Measurements from ENCODE around the gene SLC15A5.

The SLC15A5 gene

DNA sequence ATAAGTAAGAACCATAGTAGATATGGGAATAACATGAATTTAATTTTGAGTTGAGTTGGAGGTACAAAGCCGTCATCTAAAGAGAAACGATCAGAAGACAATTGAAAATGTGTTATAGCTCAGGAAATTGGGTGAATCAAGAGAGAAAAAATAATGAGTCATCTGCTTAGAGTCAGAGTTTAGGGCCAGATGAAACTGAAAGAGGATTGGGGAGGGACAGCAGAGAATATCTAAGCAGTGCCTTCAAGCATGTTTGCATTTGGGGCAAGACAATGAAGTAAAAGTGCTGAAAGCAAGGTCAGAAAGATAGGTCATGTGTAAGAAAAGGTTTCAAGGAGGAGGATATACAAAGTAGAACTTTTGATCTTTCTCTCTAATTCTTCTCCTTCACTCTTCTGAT is 49.4 kb downstream of the SLC15A5 start:
- Histone ChIP-seq H3K18ac (ENCODE audit: low read length) (no peak overlapping the region), H2BK120ac (ENCODE audit: insufficient read depth, low read length, poor library complexity) (no peak overlapping the region), H4K12ac (ENCODE audit: low read depth, low read length) (no peak overlapping the region), H3K4me3 (ENCODE audit: low read depth, low read length) (no peak overlapping the region), H2BK5ac (ENCODE audit: low read depth, low read length, poor library complexity) (no peak overlapping the region), H4K91ac (ENCODE audit: low read depth, low read length) (no peak overlapping the region), H2BK12ac (ENCODE audit: low read length) (no peak overlapping the region), H3K4me2 (ENCODE audit: low read length) (no peak overlapping the region), H3K27me3 (ENCODE audit: insufficient read depth, low read length) (no peaks in the 10 kb centered on the region), H3K36me3 (ENCODE audit: control insufficient read depth in 1 of 2, insufficient read depth in 2 of 2, low read length in 2 of 2) (no peaks in the 10 kb centered on the region), H3K9ac (ENCODE audit: low read length) (no peak overlapping the region), H3K9me3 (ENCODE audit: insufficient read depth, low read depth, low read length) (no peaks in the 10 kb centered on the region), H3K79me2 (ENCODE audit: control insufficient read depth, insufficient read depth, low read length, poor library complexity) (no peaks in the 10 kb centered on the region), H2AK5ac (ENCODE audit: low read length) (no peak overlapping the region), H3K4ac (ENCODE audit: low read depth, low read length) (no peak overlapping the region), H3K23ac (ENCODE audit: low read length) (no peak overlapping the region), H2AFZ (ENCODE audit: insufficient read depth, low read length, poor library complexity) (no peak overlapping the region), H3K14ac (ENCODE audit: low read length) (no peak overlapping the region), H3K27ac (ENCODE audit: low read depth, low read length) (no peak overlapping the region), H3K79me1 (ENCODE audit: low read length) (no peaks in the 10 kb centered on the region), H3K4me1 (ENCODE audit: control insufficient read depth in 1 of 2, insufficient read depth in 2 of 2, low read length in 2 of 2) (no peaks in the 10 kb centered on the region), H4K8ac (ENCODE audit: low read depth, low read length) (no peak overlapping the region)
- no CpG with 5 or more reads among the region's 2 CpGs for WGBS (ENCODE audit: extremely low coverage, insufficient coverage, insufficient read length)
- no peak for DNase-seq

DNA sequence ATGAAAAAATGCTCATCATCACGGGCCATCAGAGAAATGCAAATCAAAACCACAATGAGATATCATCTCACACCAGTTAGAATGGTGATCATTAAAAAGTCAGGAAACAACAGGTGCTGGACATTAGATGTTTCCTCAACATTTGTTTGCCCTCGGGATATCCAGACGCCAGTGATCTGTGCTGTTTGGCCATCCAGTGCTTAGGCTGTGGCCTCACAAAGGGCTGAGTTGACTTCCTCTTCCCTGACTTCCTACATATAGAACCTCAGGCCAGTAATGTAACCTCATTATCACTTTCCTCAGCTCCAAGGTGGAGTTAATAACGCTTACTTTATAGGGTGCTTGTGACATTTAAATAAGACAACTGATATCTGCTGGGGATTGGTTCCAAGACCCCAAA is 51.8 kb downstream of the SLC15A5 start:
- Histone ChIP-seq H3K9me3 (ENCODE audit: insufficient read depth, low read depth, low read length) (no peaks in the 10 kb centered on the region), H3K23ac (ENCODE audit: low read length) (no peak overlapping the region), H3K14ac (ENCODE audit: low read length) (no peak overlapping the region), H4K8ac (ENCODE audit: low read depth, low read length) (no peak overlapping the region), H3K9ac (ENCODE audit: low read length) (no peak overlapping the region), H3K79me2 (ENCODE audit: control insufficient read depth, insufficient read depth, low read length, poor library complexity) (no peaks in the 10 kb centered on the region), H4K12ac (ENCODE audit: low read depth, low read length) (no peak overlapping the region), H3K36me3 (ENCODE audit: control insufficient read depth in 1 of 2, insufficient read depth in 2 of 2, low read length in 2 of 2) (no peaks in the 10 kb centered on the region), H3K4me3 (ENCODE audit: low read depth, low read length) (no peak overlapping the region), H2BK5ac (ENCODE audit: low read depth, low read length, poor library complexity) (no peak overlapping the region), H3K79me1 (ENCODE audit: low read length) (no peaks in the 10 kb centered on the region), H3K4ac (ENCODE audit: low read depth, low read length) (no peak overlapping the region), H3K27me3 (ENCODE audit: insufficient read depth, low read length) (no peaks in the 10 kb centered on the region), H3K27ac (ENCODE audit: low read depth, low read length) (no peak overlapping the region), H3K18ac (ENCODE audit: low read length) (no peak overlapping the region), H2BK120ac (ENCODE audit: insufficient read depth, low read length, poor library complexity) (no peak overlapping the region), H2BK12ac (ENCODE audit: low read length) (no peak overlapping the region), H2AFZ (ENCODE audit: insufficient read depth, low read length, poor library complexity) (no peak overlapping the region), H3K4me2 (ENCODE audit: low read length) (no peak overlapping the region), H4K91ac (ENCODE audit: low read depth, low read length) (no peak overlapping the region), H2AK5ac (ENCODE audit: low read length) (no peak overlapping the region), H3K4me1 (ENCODE audit: control insufficient read depth in 1 of 2, insufficient read depth in 2 of 2, low read length in 2 of 2) (no peaks in the 10 kb centered on the region)
- WGBS (ENCODE audit: extremely low coverage, insufficient coverage, insufficient read length), result no CpG with 5 or more reads among the region's 4 CpGs
- DNase-seq, result no peak

DNA sequence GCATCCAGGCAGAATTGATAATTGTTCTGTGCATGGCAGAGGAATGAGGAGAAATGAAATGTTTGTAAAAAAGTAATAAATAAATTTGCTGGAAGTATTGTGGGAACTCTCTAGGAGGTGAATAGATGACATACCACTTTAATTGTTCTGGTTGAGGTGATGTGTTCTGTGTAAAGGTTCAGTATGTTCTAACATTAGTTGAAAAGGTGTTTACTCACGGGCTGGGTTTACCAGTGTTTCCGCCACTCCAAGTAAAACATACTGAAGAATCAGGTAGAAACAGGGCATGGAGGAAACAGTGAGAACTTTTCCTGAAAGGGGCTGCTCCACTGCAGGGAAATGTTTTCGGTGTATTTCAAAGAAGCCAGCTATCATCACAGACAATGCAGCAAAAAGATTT is 53.3 kb downstream of the SLC15A5 start:
- Histone ChIP-seq H3K18ac (ENCODE audit: low read length) (no peak overlapping the region), H2AFZ (ENCODE audit: insufficient read depth, low read length, poor library complexity) (no peak overlapping the region), H3K4me1 (ENCODE audit: control insufficient read depth in 1 of 2, insufficient read depth in 2 of 2, low read length in 2 of 2) (no peaks in the 10 kb centered on the region), H2BK5ac (ENCODE audit: low read depth, low read length, poor library complexity) (no peak overlapping the region), H3K9me3 (ENCODE audit: insufficient read depth, low read depth, low read length) (no peaks in the 10 kb centered on the region), H4K8ac (ENCODE audit: low read depth, low read length) (no peak overlapping the region), H3K36me3 (ENCODE audit: control insufficient read depth in 1 of 2, insufficient read depth in 2 of 2, low read length in 2 of 2) (no peaks in the 10 kb centered on the region), H3K79me1 (ENCODE audit: low read length) (no peaks in the 10 kb centered on the region), H3K4ac (ENCODE audit: low read depth, low read length) (no peak overlapping the region), H3K14ac (ENCODE audit: low read length) (no peak overlapping the region), H3K9ac (ENCODE audit: low read length) (no peak overlapping the region), H3K79me2 (ENCODE audit: control insufficient read depth, insufficient read depth, low read length, poor library complexity) (no peaks in the 10 kb centered on the region), H2BK120ac (ENCODE audit: insufficient read depth, low read length, poor library complexity) (no peak overlapping the region), H3K27ac (ENCODE audit: low read depth, low read length) (no peak overlapping the region), H2AK5ac (ENCODE audit: low read length) (no peak overlapping the region), H3K23ac (ENCODE audit: low read length) (no peak overlapping the region), H3K27me3 (ENCODE audit: insufficient read depth, low read length) (no peaks in the 10 kb centered on the region), H3K4me2 (ENCODE audit: low read length) (no peak overlapping the region), H4K91ac (ENCODE audit: low read depth, low read length) (no peak overlapping the region), H3K4me3 (ENCODE audit: low read depth, low read length) (no peak overlapping the region), H2BK12ac (ENCODE audit: low read length) (no peak overlapping the region), H4K12ac (ENCODE audit: low read depth, low read length) (no peak overlapping the region)
- DNase-seq, result no peak
- WGBS (ENCODE audit: extremely low coverage, insufficient coverage, insufficient read length), result no CpG with 5 or more reads among the region's 3 CpGs

- H3K14ac ChIP-seq (ENCODE audit: low read length), result no peak overlapping the region
- H3K4me1 ChIP-seq (ENCODE audit: control insufficient read depth in 1 of 2, insufficient read depth in 2 of 2, low read length in 2 of 2), result no peaks in the 10 kb centered on the region
- no peak for DNase-seq
- H3K4ac ChIP-seq (ENCODE audit: low read depth, low read length), result no peak overlapping the region
- no peak overlapping the region for H2AFZ ChIP-seq (ENCODE audit: insufficient read depth, low read length, poor library complexity)
- no peak overlapping the region for H3K27ac ChIP-seq (ENCODE audit: low read depth, low read length)
- no peaks in the 10 kb centered on the region for H3K36me3 ChIP-seq (ENCODE audit: control insufficient read depth in 1 of 2, insufficient read depth in 2 of 2, low read length in 2 of 2)
- no peak overlapping the region for H3K9ac ChIP-seq (ENCODE audit: low read length)
- H3K79me2 ChIP-seq (ENCODE audit: control insufficient read depth, insufficient read depth, low read length, poor library complexity), result no peaks in the 10 kb centered on the region
- no peaks in the 10 kb centered on the region for H3K27me3 ChIP-seq (ENCODE audit: insufficient read depth, low read length)
- H3K79me1 ChIP-seq (ENCODE audit: low read length), result no peaks in the 10 kb centered on the region
- H2BK12ac ChIP-seq (ENCODE audit: low read length), result no peak overlapping the region
- no peak overlapping the region for H2AK5ac ChIP-seq (ENCODE audit: low read length)
- no peak overlapping the region for H3K4me2 ChIP-seq (ENCODE audit: low read length)
- no peak overlapping the region for H4K8ac ChIP-seq (ENCODE audit: low read depth, low read length)
- H3K9me3 ChIP-seq (ENCODE audit: insufficient read depth, low read depth, low read length), result no peaks in the 10 kb centered on the region
- no peak overlapping the region for H4K91ac ChIP-seq (ENCODE audit: low read depth, low read length)
- H2BK120ac ChIP-seq (ENCODE audit: insufficient read depth, low read length, poor library complexity), result no peak overlapping the region
- WGBS (ENCODE audit: extremely low coverage, insufficient coverage, insufficient read length), result no CpG with 5 or more reads among the region's 2 CpGs
- H3K18ac ChIP-seq (ENCODE audit: low read length), result no peak overlapping the region
- no peak overlapping the region for H3K23ac ChIP-seq (ENCODE audit: low read length)
- no peak overlapping the region for H3K4me3 ChIP-seq (ENCODE audit: low read depth, low read length)
- H4K12ac ChIP-seq (ENCODE audit: low read depth, low read length), result no peak overlapping the region
- H2BK5ac ChIP-seq (ENCODE audit: low read depth, low read length, poor library complexity), result no peak overlapping the region
Observed at GRCh38 chr12:16221776-16222175, 55.7 kb downstream of the SLC15A5 start.

DNA sequence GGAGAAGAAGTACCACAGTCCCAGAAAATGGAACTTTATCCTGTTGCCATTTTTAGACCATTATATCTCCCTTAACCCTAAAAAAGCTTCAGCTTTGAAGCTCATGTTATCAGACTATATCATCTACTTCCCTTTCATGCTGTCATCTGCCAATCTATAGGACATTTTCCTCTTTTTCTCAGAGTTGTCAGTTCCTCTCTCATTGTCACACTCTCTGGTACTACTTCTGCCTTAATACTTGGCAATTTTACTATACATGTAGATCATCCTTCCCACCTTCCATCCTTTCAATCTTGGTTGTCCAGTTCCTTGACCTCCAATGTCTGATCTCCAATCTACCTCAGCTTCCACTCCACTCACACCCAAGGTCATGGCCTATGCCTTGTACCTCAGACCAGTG is 57.4 kb downstream of the SLC15A5 start:
- Histone ChIP-seq H3K9me3 (ENCODE audit: insufficient read depth, low read depth, low read length) (no peaks in the 10 kb centered on the region), H4K91ac (ENCODE audit: low read depth, low read length) (no peak overlapping the region), H3K79me1 (ENCODE audit: low read length) (no peaks in the 10 kb centered on the region), H2BK120ac (ENCODE audit: insufficient read depth, low read length, poor library complexity) (no peak overlapping the region), H2AK5ac (ENCODE audit: low read length) (no peak overlapping the region), H4K12ac (ENCODE audit: low read depth, low read length) (no peak overlapping the region), H3K36me3 (ENCODE audit: control insufficient read depth in 1 of 2, insufficient read depth in 2 of 2, low read length in 2 of 2) (no peaks in the 10 kb centered on the region), H3K4me1 (ENCODE audit: control insufficient read depth in 1 of 2, insufficient read depth in 2 of 2, low read length in 2 of 2) (no peaks in the 10 kb centered on the region), H2BK12ac (ENCODE audit: low read length) (no peak overlapping the region), H3K4ac (ENCODE audit: low read depth, low read length) (no peak overlapping the region), H3K4me3 (ENCODE audit: low read depth, low read length) (no peak overlapping the region), H2AFZ (ENCODE audit: insufficient read depth, low read length, poor library complexity) (no peak overlapping the region), H3K4me2 (ENCODE audit: low read length) (no peak overlapping the region), H3K9ac (ENCODE audit: low read length) (no peak overlapping the region), H3K18ac (ENCODE audit: low read length) (no peak overlapping the region), H3K14ac (ENCODE audit: low read length) (no peak overlapping the region), H3K27me3 (ENCODE audit: insufficient read depth, low read length) (no peaks in the 10 kb centered on the region), H3K79me2 (ENCODE audit: control insufficient read depth, insufficient read depth, low read length, poor library complexity) (no peaks in the 10 kb centered on the region), H3K27ac (ENCODE audit: low read depth, low read length) (no peak overlapping the region), H4K8ac (ENCODE audit: low read depth, low read length) (no peak overlapping the region), H2BK5ac (ENCODE audit: low read depth, low read length, poor library complexity) (no peak overlapping the region), H3K23ac (ENCODE audit: low read length) (no peak overlapping the region)
- no peak for DNase-seq

All from trophoblast cell (in vitro differentiated cells and primary cell).